Coronary artery (tissue), 2 donors: ENCODE data around the gene CDON.

ENCODE experiments used
- DNase-seq: peaks from one replicate; pipeline ENCODE4 v3.0.0-alpha.2; 2017; ENCODE audit warnings: low spot score
- H3K27ac ChIP-seq, 2 donors: fragments of 200-600 bp; sonication (generic); one replicate each; pipeline ENCODE4 v1.5.1; 2016 to 2019
- H3K4me3 ChIP-seq: fragments of 200-600 bp; sonication (generic); 2 replicates; pipeline ENCODE4 v1.5.1; 2016; ENCODE audit warnings: mild to moderate bottlenecking, moderate library complexity
- CTCF ChIP-seq: fragments of 200-600 bp; sonication (generic); IDR thresholded peaks from one replicate; pipeline ENCODE4 v1.5.1; 2019; ENCODE audit warnings: antibody characterized with exemption

The CDON gene

GRCh38 chr11:126082251-126083109, 19.8 kb upstream of the CDON start:
- no peak for DNase-seq
- Histone ChIP-seq H3K4me3 (no peak overlapping the region), H3K27ac (peak overlapping the region in 1 of 2 donors; percentile 26)
- TF ChIP-seq CTCF = no peak

- no peak for DNase-seq
- H3K4me3 ChIP-seq = no peak overlapping the region
- H3K27ac ChIP-seq = no peak overlapping the region
- TF ChIP-seq CTCF = no peak
These were observed 19.2 kb upstream of the CDON start for GRCh38 chr11:126081915-126082250.

GRCh38 chr11:126080161-126080941, 17.7 kb upstream of the CDON start:
- no peak for TF ChIP-seq CTCF
- no peak for DNase-seq
- Histone ChIP-seq H3K27ac (no peak overlapping the region), H3K4me3 (no peak overlapping the region)

GRCh38 chr11:126079621-126080124, 17.0 kb upstream of the CDON start:
- Histone ChIP-seq H3K4me3 (no peak overlapping the region), H3K27ac (no peak overlapping the region)
- no peak for TF ChIP-seq CTCF
- no peak for DNase-seq

GRCh38 chr11:126076641-126077040, 14.0 kb upstream of the CDON start:
- no peak for DNase-seq
- no peak overlapping the region for H3K27ac ChIP-seq
- TF ChIP-seq CTCF = no peak
- H3K4me3 ChIP-seq = no peak overlapping the region

- H3K4me3 ChIP-seq = no peak overlapping the region
- no peak for TF ChIP-seq CTCF
- DNase-seq = no peak
- no peak overlapping the region for H3K27ac ChIP-seq
These were observed 10.3 kb upstream of the CDON start for GRCh38 chr11:126072801-126073594.
